T1000 (cell line): ENCODE measurements around the gene TCIRG1.

Experiments
- DNase-seq: peaks from one replicate; lab custom pipeline; 2025; ENCODE audit warnings: mixed read lengths; lab: John Stamatoyannopoulos, UW

TCIRG1 gene

GRCh38 chr11:68016904-68017817 lies 21.7 kb upstream of the TCIRG1 start:
- DNase-seq: no peak

DNA sequence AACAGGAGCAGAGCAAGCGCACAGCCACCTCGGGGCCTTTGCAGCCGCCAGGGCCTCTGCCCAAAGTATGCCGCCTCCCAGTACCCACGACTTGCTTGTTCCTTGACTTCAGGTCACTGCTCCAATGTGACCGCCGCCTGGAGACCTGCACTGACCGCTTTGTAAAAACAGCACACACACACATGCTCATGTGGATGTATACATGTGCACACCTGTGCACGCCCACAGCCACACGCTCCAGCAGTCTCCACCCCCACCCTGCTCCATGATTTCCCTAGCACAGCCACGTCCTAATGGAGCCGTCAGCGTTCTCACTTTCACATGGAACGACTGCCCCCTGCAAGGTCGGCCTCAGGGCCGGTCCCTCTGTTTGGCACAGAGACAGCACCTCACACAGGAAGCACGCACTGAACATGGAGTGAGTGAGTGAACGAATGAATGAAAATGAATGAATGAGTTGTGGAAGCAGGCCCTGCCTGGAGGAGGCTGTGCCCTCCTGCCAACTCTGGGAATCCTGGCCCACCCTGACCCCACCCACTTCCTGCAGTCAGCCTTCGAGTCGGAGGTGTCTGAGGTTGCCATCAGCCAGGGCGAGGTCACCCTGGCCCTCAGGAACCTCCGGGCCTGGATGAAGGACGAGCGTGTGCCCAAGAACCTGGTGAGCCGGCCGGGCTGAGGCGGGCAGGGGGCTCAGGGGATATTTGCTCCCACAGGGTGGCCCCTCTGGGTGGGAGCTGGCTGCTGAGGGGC lies 20.7 kb upstream of the TCIRG1 start:
- no peak for DNase-seq

GRCh38 chr11:68018730-68019190 lies 20.1 kb upstream of the TCIRG1 start:
- DNase-seq: no peak

DNA sequence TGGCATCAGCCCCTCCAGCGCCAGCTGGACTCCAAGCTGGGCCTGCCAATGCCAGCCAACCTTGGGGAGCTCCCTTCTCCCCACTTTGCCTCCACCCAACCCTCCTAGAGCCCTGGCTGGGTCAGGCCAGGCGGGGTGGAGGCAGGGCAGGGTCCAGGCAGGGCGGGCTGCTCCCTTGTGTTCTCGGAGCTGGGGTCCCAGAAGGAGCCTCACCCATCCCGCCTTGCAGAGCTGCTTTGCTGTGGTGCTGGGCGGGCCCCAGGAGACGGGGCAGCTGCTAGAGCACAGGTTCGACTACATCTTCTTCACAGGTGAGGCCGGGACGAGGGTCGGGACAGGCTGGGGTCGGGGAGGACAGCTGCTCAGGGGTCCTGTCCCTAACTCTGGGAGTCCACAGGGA lies 19.3 kb upstream of the TCIRG1 start:
- no peak for DNase-seq

DNA sequence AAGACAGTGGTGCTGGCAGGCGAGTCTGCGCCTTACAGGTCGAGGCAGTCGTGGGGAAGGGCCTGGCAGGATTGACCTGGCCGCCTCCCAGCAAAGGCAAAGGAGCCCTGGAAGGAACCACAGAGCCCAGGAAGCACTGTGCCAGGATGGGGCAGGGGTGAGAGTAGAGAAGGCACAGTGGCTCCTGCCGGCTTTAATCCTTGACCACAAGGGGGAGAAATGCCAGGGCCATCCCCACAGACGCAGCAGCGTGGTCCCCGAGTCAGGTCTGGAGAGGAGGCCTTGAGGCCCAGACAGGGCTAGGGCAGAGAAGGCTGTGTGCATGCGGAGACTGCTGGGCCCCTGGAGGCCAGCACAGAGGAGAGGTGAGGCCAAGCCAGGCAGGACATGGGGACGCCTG lies 18.2 kb upstream of the TCIRG1 start:
- peak; percentile 32 for DNase-seq

- no peak for DNase-seq
Measured at GRCh38 chr11:68021167-68021787, 17.5 kb upstream of the TCIRG1 start.

DNA sequence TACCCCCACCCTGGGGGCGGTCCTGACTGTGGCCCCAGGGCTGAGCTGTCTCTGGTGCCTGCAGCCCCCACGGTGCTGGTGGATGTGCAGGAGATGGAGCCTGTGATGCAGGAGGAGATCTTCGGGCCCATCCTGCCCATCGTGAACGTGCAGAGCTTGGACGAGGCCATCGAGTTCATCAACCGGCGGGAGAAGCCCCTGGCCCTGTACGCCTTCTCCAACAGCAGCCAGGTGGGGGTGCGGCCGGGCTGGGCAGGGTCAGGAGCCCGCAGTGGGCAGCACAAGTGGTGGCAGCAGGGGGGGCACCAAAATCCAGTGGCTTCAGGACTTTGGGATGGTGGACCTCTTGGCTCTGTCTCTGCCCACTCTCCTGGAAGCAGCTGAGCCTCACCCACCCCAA lies 16.3 kb upstream of the TCIRG1 start:
- no peak for DNase-seq

DNA sequence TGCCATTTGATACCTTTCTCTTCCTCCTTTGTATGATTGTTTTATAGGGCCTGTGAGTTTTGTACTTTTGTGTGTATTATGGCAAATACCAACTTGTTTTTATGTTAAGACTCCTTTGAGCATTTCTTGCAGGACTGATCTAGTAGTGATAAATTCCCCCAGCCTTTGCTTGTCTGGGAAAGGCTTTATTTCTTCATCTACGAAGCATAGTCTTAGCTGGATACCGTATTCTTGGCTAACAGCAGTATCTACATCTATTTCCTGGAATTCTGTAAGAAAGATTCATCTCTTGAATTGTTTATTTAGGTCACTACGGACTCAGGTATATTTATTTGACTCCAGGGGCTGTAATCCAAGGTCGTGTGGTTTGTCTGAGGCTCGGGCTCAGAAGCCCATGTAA lies 14.3 kb upstream of the TCIRG1 start:
- no peak for DNase-seq

DNA sequence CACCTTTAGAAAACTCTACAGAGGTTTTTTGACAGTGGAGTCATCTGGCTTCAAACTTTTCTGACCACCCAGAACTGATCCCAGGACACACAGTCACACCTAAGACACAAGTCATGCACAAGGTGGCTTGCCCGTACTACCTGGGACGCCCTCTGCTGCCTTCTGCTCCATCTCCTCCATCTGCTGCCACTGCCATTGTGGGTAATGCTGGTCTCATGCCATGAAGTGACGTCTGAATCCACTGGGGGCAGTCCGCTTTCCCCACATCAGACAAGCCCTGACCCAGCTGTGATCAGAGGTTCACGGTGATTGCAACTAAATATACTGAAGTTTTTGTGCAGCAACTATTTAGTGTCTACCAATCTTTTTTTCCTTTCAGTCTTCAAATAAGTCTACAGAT lies 13.8 kb upstream of the TCIRG1 start:
- DNase-seq: no peak

DNA sequence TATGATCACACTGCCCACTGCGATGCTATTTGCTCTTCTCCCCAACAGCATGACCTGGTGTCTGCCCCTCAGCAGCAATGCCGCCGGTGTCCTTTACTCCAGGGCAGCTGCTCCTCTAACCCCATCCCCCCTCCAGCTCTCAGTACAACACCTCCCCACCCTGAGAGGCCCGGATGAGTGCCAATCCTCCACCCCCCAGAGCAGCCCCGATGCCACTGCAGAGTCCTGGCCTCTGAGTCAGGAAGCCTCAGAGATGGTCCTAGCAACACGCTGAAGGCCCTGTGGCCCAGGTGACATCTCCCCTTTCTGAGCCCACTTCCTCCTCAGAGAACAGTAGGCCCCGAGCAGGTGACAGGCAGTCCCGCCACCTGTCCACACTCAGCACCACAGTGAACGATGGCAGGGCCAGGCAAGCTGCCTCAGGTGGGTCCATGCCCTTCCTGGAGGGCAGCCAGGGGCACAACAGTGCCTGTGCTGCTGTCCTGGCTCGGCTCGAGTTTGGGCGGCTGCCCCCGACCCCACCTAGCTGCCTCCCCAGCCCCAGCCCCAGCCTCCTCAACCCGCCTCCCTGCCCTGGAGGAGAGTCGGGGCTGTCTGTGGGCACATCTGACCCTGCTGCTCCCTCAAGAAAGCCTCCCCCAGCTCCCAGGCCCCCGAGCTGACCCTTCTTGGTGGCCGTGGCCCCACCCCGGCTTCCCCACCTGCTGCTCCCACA lies 12.3 kb upstream of the TCIRG1 start:
- DNase-seq: no peak

DNA sequence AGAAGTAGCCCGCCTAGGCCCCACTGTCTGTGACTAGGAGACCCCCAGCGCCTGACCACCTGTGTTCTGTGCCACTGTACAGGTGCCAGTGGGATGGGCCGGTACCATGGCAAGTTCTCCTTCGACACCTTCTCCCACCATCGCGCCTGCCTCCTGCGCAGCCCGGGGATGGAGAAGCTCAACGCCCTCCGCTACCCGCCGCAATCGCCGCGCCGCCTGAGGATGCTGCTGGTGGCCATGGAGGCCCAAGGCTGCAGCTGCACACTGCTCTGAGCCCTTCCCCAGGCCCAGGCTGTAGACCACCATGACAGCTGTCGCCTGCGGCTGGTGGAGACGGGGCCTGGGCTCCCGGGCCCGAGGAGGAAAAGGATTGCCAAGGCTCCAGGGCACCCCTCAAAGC lies 11.2 kb upstream of the TCIRG1 start:
- no peak for DNase-seq

GRCh38 chr11:68028802-68029545 lies 9.9 kb upstream of the TCIRG1 start:
- no peak for DNase-seq

- DNase-seq: peak; percentile 97
Measured at GRCh38 chr11:68030318-68031143, 8.3 kb upstream of the TCIRG1 start, which contains the start of gene NDUFS8. TSS of gene NDUFS8 (plus strand) at chr11:68030681. CDS start at chr11:68032152, 1,471 bp downstream.

GRCh38 chr11:68031144-68031464 lies 7.7 kb upstream of the TCIRG1 start:
- DNase-seq: no peak

- no peak for DNase-seq
Measured at GRCh38 chr11:68032003-68032402, 6.8 kb upstream of the TCIRG1 start.

DNA sequence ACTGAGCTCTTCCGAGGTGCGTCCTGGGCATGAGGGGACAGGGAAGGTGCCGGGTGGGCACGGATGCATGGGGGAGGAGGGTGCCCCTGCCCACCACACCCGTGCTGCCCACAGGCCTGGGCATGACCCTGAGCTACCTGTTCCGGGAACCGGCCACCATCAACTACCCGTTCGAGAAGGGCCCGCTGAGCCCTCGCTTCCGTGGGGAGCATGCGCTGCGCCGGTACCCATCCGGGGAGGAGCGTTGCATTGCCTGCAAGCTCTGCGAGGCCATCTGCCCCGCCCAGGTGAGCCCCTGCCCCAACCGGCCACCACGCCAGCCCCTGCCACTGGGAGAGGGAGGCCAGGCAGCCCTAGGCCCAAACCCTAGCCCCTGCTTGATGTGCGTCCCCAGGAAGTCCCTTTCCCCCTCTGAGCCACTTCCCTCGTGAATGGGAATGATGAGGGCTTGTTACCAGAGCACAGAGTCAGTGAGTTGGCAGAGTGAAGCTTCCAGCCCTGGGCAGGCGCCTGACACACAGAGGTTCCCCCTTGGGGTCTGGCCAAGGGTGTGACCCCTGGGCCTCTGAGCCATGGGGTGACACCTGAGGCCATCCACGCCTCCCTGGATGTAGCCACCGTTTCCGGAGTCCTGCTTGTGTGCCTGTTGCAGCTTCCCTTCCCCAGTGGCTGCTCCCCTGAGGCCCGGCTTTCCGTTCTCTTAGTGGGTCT lies 5.7 kb upstream of the TCIRG1 start:
- DNase-seq: no peak

DNA sequence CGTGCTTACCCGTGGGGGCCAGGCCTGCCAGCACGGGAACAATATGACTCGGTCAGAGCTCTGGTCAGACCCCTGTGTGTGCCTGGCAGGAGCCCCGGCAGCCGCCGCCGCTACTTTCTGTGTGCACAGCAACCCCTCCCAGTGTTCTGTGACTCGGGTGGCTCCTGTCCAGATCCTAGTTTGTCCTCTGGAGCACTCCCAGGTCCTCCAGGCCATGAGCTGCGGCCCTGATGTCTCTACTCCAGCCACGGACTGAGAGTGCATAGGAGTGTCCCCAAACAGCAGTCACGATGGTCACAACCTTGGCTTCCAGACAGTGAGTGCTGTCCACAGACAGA lies 5.1 kb upstream of the TCIRG1 start:
- no peak for DNase-seq

DNA sequence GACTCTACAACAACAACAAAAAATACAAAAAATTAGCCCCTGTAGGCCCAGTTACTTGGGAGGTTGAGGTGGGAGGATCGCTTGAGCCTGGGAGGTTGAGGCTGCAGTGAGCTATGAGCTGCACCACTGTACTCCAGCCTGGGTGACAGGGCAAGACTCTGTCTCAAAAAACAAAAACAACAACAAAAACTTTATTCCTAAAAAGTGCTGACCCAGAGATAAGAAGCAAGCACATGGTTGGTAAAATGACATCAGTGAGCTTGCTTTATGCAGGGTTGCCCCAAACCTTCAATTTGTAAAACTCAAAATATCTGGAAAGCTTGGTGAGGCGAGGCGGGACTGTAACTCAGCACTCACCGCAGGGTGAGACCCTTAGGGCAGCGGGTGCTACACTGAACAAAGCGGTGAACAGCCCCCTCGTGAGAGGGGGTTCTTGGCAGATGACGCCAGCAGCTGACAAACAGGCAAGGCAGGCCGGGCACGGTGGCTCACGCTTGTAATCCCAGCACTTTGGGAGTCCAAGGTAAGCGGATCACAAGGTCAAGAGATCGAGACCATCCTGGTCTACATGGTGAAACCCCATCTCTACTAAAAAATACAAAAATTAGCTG lies 3.5 kb upstream of the TCIRG1 start:
- no peak for DNase-seq

GRCh38 chr11:68036141-68036716 lies 2.6 kb upstream of the TCIRG1 start:
- no peak for DNase-seq
